ENCODE data around the gene NKAPL.
A peak's percentile ranks its signal among the peaks of the same experiment; 100 is the strongest.

GRCh38 chr6:28266962-28267694 is 8.0 kb downstream of the NKAPL start, which contains the start of gene ZSCAN26:
- TF ChIP-seq POLR2AphosphoS5 (IDR thresholded peaks at IDR 0.05), result peak; percentile 48 to 90 (median 72)
- TF ChIP-seq, protein P1, sequence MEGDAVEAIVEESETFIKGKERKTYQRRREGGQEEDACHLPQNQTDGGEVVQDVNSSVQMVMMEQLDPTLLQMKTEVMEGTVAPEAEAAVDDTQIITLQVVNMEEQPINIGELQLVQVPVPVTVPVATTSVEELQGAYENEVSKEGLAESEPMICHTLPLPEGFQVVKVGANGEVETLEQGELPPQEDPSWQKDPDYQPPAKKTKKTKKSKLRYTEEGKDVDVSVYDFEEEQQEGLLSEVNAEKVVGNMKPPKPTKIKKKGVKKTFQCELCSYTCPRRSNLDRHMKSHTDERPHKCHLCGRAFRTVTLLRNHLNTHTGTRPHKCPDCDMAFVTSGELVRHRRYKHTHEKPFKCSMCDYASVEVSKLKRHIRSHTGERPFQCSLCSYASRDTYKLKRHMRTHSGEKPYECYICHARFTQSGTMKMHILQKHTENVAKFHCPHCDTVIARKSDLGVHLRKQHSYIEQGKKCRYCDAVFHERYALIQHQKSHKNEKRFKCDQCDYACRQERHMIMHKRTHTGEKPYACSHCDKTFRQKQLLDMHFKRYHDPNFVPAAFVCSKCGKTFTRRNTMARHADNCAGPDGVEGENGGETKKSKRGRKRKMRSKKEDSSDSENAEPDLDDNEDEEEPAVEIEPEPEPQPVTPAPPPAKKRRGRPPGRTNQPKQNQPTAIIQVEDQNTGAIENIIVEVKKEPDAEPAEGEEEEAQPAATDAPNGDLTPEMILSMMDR (IDR thresholded peaks at IDR 0.05), result no peak
- no peak for TF ChIP-seq POLR2A (IDR thresholded peaks at IDR 0.05)
